HepG2 (cell line): ENCODE measurements around the gene RIPPLY2.

Experiments
- CAMTA2 ChIP-seq: sonication (generic); formaldehyde crosslinking; IDR thresholded peaks from 2 replicates; pipeline ENCODE4 v1.4.0; 2020; ENCODE audit warnings: mild to moderate bottlenecking, missing genetic modification reagents, borderline replicate concordance
- DMAP1 ChIP-seq: IDR thresholded peaks from 2 replicates; pipeline ENCODE4 v1.6.1; 2016
- HHEX ChIP-seq: IDR thresholded peaks from 2 replicates; pipeline ENCODE4 v1.6.1; 2016; ENCODE audit warnings: control low read depth
- NKX3-1 ChIP-seq: sonication (generic); formaldehyde crosslinking; IDR thresholded peaks from 2 replicates; pipeline ENCODE4 v1.5.0; 2020; ENCODE audit warnings: missing genetic modification reagents
- SP1 ChIP-seq, 2 experiments: fragments of 450-650 bp in 1 of 2; sonication (generic) in 1 of 2; formaldehyde crosslinking in 1 of 2; IDR thresholded peaks; 2 replicates each; pipeline versions ENCODE4 v1.4.0 to v1.6.1; 2016 to 2020; ENCODE audit warnings: missing genetic modification reagents in 1 of 2
- ZNF546 ChIP-seq: sonication (generic); formaldehyde crosslinking; conservative IDR thresholded peaks from 2 replicates; pipeline ENCODE4 v1.8.1; 2023; ENCODE audit warnings: mild to moderate bottlenecking, missing genetic modification reagents
- ZNF781 ChIP-seq: sonication (generic); formaldehyde crosslinking; IDR thresholded peaks from 2 replicates; pipeline ENCODE4 v1.5.1; 2020; ENCODE audit warnings: borderline replicate concordance, mild to moderate bottlenecking, missing genetic modification reagents; ENCODE audit errors: not compliant biosample characterization
- TF ChIP-seq, protein P1 (sequence below): sonication (generic); formaldehyde crosslinking; IDR thresholded peaks from 2 replicates; pipeline ENCODE4 v1.5.0; 2020; ENCODE audit warnings: mild to moderate bottlenecking, missing genetic modification reagents, moderate library complexity
- TF ChIP-seq, protein P2 (sequence below): sonication (generic); formaldehyde crosslinking; IDR thresholded peaks from 2 replicates; pipeline ENCODE4 v1.4.0; 2020; ENCODE audit warnings: missing genetic modification reagents, borderline replicate concordance

DNA sequence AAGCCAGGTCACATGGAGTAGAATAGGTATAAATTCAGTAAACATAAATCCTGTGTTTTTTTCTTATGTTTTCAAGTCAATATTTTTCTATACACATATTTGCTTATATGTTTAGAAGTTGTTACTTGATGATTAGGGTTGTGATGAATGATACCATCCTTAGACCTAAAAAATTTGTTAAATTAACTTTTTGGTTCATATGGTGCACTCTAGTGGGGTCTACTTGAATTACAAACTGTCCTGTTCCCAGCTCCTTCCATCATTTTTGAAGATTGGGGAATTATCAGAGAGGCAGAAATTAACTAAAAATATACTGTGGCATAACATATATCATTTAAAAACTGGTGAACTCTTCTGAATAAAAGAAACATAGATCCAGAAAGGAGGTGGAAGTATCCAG, 48.3 kb upstream of the RIPPLY2 start:
- TF ChIP-seq HHEX (CRISPR knock-in tag) (no peak), ZNF781 (no peak), ZNF546 (no peak), CAMTA2 (CRISPR knock-in tag) (no peak), SP1 (IDR thresholded peaks at IDR 0.05) (no peak), SP1 (CRISPR knock-in tag; IDR thresholded peaks at IDR 0.05) (no peak), DMAP1 (CRISPR knock-in tag) (no peak), NKX3-1 (CRISPR knock-in tag) (no peak)
- TF ChIP-seq, protein P1, sequence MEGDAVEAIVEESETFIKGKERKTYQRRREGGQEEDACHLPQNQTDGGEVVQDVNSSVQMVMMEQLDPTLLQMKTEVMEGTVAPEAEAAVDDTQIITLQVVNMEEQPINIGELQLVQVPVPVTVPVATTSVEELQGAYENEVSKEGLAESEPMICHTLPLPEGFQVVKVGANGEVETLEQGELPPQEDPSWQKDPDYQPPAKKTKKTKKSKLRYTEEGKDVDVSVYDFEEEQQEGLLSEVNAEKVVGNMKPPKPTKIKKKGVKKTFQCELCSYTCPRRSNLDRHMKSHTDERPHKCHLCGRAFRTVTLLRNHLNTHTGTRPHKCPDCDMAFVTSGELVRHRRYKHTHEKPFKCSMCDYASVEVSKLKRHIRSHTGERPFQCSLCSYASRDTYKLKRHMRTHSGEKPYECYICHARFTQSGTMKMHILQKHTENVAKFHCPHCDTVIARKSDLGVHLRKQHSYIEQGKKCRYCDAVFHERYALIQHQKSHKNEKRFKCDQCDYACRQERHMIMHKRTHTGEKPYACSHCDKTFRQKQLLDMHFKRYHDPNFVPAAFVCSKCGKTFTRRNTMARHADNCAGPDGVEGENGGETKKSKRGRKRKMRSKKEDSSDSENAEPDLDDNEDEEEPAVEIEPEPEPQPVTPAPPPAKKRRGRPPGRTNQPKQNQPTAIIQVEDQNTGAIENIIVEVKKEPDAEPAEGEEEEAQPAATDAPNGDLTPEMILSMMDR (CRISPR knock-in tag) = no peak
- TF ChIP-seq, protein P2, sequence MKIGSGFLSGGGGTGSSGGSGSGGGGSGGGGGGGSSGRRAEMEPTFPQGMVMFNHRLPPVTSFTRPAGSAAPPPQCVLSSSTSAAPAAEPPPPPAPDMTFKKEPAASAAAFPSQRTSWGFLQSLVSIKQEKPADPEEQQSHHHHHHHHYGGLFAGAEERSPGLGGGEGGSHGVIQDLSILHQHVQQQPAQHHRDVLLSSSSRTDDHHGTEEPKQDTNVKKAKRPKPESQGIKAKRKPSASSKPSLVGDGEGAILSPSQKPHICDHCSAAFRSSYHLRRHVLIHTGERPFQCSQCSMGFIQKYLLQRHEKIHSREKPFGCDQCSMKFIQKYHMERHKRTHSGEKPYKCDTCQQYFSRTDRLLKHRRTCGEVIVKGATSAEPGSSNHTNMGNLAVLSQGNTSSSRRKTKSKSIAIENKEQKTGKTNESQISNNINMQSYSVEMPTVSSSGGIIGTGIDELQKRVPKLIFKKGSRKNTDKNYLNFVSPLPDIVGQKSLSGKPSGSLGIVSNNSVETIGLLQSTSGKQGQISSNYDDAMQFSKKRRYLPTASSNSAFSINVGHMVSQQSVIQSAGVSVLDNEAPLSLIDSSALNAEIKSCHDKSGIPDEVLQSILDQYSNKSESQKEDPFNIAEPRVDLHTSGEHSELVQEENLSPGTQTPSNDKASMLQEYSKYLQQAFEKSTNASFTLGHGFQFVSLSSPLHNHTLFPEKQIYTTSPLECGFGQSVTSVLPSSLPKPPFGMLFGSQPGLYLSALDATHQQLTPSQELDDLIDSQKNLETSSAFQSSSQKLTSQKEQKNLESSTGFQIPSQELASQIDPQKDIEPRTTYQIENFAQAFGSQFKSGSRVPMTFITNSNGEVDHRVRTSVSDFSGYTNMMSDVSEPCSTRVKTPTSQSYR = no peak
